ENCODE results near the gene TRPT1.

TRPT1 gene

GRCh38 chr11:64225608-64226506 lies at the start of gene TRPT1, which contains the start of gene NUDT22:
TSS of gene TRPT1 (minus strand) at chr11:64226186. CDS start at chr11:64225860, 326 bp downstream.
TSS of gene NUDT22 (plus strand) at chr11:64226274. CDS start at chr11:64226653, 379 bp downstream.
- peak; percentile 30 to 92 (median 82) for DNase-seq

GRCh38 chr11:64275031-64275800 lies 49.2 kb upstream of the TRPT1 start:
- DNase-seq: no peak

GRCh38 chr11:64269540-64270220 lies 43.7 kb upstream of the TRPT1 start:
- DNase-seq: peak; percentile 80 to 100 (median 98)

- peak in 17 of 58 donors; percentile 56 to 77 (median 65) for DNase-seq
Observed at GRCh38 chr11:64268893-64269539, 43.0 kb upstream of the TRPT1 start.

- peak in 5 of 58 donors; percentile 17 to 33 (median 26) for DNase-seq
Observed at GRCh38 chr11:64268025-64268892, 42.3 kb upstream of the TRPT1 start.

GRCh38 chr11:64267207-64267945 lies 41.4 kb upstream of the TRPT1 start:
- DNase-seq: no peak

GRCh38 chr11:64266339-64266738 lies 40.4 kb upstream of the TRPT1 start:
- no peak for DNase-seq

- DNase-seq: no peak
Observed at GRCh38 chr11:64265176-64266160, 39.5 kb upstream of the TRPT1 start.

GRCh38 chr11:64264371-64264852 lies 38.4 kb upstream of the TRPT1 start:
- DNase-seq: no peak

GRCh38 chr11:64263947-64264317 lies 37.9 kb upstream of the TRPT1 start:
- no peak for DNase-seq

GRCh38 chr11:64263021-64263946 lies 37.3 kb upstream of the TRPT1 start:
- DNase-seq: no peak

- DNase-seq: no peak
Observed at GRCh38 chr11:64262271-64263002, 36.5 kb upstream of the TRPT1 start.

- DNase-seq: no peak
Observed at GRCh38 chr11:64261556-64262080, 35.6 kb upstream of the TRPT1 start.

- DNase-seq: no peak
Observed at GRCh38 chr11:64260147-64260708, 34.2 kb upstream of the TRPT1 start.

GRCh38 chr11:64259533-64260067 lies 33.6 kb upstream of the TRPT1 start:
- no peak for DNase-seq

All from anterior cingulate cortex (tissue), 58 donors.